Large intestine (tissue), 3 donors: ENCODE measurements around the gene KCNQ1. TPM values are rescaled to one million over a fixed set of nuclear protein-coding genes. Genes with fewer than 3 reads are reported as not detected.

Source experiments
- DNase-seq, 2 donors: peaks; one replicate each; pipeline versions ENCODE4 v3.0.0 to v3.0.0-alpha.2; 2013
- H3K27ac ChIP-seq: one replicate; pipeline ENCODE4 v1.5.1; 2013; ENCODE audit warnings: low read length
- H3K27me3 ChIP-seq: 2 replicates; pipeline ENCODE4 v1.6.1; 2013; ENCODE audit warnings: low read length; ENCODE audit not compliant: control insufficient read depth, insufficient read depth
- H3K36me3 ChIP-seq: 2 replicates; pipeline ENCODE4 v1.6.1; 2013; ENCODE audit warnings: low read length; ENCODE audit not compliant: control insufficient read depth, insufficient read depth
- H3K4me1 ChIP-seq: one replicate; pipeline ENCODE4 v1.6.1; 2013; ENCODE audit warnings: low read length; ENCODE audit not compliant: control insufficient read depth, insufficient read depth
- H3K4me3 ChIP-seq: one replicate; pipeline ENCODE4 v1.5.1; 2013; ENCODE audit warnings: low read length
- H3K9me3 ChIP-seq: one replicate; pipeline ENCODE4 v1.6.1; 2013; ENCODE audit warnings: mild to moderate bottlenecking, low read depth, low read length, moderate library complexity; ENCODE audit not compliant: control insufficient read depth
- WGBS: methylation state at CpG from one replicate; pipeline ENCODE4 v1.1.5; 2013; ENCODE audit warnings: low lambda C conversion rate; ENCODE audit not compliant: insufficient coverage; 5-methylcytosine and 5-hydroxymethylcytosine counted together
- polyA plus RNA-seq: library from polyadenylated mRNA; unstranded; fragments of 120-200 nt; gene quantifications from one replicate; pipeline ENCODE4 v1.2.1, GENCODE V29; 2013

The KCNQ1 gene
- polyA plus RNA-seq, 1 donor: 19.5 TPM

DNA sequence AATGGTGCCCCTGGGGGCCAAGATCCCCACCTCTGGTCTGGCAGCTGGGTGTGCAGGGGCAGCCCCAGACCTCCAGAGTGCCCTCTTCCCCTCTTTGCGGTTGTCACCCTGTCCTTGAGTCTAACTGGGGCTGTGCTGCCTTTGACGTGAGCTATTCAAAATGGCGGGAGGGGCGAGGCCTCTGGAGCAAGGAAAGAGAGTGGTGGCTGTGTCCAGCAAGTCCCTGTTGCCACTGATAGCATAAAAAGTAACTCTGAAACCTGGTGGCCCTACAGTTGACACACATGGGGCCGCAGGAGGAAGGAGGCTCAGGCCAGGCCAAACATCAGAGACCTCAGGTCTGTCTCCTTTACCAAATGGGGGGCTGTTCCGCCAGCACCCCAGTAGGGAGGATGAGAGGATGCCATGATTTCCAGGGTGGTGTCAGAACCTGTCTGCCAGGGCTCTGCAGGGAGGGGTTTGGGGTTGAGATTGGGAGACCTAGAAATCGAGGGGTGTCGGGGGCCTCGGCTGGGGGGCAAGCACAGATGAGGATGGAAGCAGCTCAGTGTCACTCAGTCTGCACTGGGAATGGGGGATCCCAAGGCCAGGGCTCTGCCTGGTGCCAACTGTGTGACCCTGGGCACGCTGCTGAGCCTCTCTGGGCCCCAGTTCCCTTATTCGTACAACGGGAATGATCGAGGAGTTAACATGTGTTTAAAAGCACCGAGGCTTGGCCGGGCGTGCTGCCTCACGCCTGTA is 304.2 kb downstream of the KCNQ1 start:
- Histone ChIP-seq H3K36me3 (no peaks in the 10 kb centered on the region), H3K27ac (no peak overlapping the region), H3K27me3 (no peaks in the 10 kb centered on the region), H3K4me1 (peaks cover 7% of the 10 kb centered on the region), H3K9me3 (no peaks in the 10 kb centered on the region), H3K4me3 (no peak overlapping the region)
- no peak for DNase-seq
- no CpG with 5 or more reads among the region's 17 CpGs for WGBS

DNA sequence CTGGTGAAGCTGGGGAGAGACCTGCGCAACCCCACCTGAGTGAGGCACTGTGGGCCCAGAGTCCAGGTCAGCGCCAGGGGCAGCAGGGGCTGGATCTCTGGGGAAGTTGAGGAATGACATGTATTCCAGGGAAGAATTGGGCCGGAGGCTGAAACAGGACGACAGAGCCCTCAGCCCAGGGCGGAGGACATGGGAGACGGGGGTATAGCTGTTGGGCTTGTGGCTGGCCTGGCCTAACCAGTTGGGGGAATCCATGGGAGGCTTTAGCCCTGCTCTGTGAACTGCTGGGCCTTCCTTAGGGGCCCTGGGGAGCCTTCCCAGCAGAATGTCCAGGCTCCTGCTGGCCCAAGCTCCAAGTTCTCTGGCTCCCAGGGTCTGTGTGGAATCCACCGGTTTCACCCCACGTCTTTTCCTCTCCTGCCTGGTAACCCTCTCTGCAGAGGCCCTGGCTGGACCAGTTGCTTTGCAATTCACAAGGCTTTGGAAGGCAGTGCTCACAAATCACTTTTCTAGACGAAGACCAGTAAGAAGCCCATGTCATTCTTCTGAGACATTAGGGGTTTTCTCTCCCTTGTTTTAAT is 305.4 kb downstream of the KCNQ1 start:
- H3K4me3 ChIP-seq: no peak overlapping the region
- no peak for DNase-seq
- peaks cover 7% of the 10 kb centered on the region for H3K4me1 ChIP-seq
- no peaks in the 10 kb centered on the region for H3K9me3 ChIP-seq
- H3K36me3 ChIP-seq: no peaks in the 10 kb centered on the region
- no peaks in the 10 kb centered on the region for H3K27me3 ChIP-seq
- no peak overlapping the region for H3K27ac ChIP-seq
- WGBS: no CpG with 5 or more reads among the region's 9 CpGs

DNA sequence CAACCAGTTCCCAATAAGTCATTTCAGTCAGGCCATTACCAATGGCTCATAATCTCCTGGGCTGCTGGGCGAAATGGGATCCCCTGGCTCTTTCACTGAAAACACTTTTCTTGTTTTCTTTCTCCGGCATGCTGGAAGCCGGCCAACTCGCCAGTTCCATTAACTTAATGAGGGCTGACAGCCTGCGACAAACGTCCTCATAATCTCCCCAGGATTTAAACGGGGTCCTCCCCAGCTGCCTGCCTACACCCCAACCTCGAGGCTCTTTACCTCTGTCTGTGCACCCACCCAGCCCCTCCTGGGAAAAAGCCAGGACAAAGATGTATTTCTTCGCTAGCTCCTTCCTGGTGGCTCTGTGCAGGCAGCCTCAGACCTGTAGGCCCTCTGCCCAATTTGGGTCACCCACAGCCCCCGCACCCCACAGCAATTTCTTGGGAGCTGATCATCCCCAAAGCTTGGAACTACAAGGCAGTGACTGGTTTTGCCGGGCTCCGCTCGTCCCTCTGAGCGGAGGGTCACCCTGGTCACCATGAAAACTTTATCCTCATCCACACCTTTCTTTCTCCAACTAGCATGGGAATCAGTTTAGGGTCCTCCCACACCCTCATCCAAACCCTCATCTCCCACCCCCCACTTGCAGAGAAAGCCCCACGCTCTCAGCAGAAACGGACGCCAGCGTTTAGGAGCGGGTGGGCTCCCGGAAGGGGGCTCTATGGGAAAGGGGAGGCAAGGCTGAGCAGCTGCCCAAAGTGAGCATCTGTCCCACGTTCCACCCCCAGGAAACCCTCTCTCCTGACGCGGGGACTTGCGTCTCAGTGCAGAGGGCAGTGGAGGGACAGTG is 306.1 kb downstream of the KCNQ1 start:
- WGBS: no CpG with 5 or more reads among the region's 24 CpGs
- H3K4me3 ChIP-seq: no peak overlapping the region
- no peaks in the 10 kb centered on the region for H3K9me3 ChIP-seq
- peaks cover 7% of the 10 kb centered on the region for H3K4me1 ChIP-seq
- no peak for DNase-seq
- H3K27me3 ChIP-seq: no peaks in the 10 kb centered on the region
- H3K36me3 ChIP-seq: no peaks in the 10 kb centered on the region
- H3K27ac ChIP-seq: no peak overlapping the region

DNA sequence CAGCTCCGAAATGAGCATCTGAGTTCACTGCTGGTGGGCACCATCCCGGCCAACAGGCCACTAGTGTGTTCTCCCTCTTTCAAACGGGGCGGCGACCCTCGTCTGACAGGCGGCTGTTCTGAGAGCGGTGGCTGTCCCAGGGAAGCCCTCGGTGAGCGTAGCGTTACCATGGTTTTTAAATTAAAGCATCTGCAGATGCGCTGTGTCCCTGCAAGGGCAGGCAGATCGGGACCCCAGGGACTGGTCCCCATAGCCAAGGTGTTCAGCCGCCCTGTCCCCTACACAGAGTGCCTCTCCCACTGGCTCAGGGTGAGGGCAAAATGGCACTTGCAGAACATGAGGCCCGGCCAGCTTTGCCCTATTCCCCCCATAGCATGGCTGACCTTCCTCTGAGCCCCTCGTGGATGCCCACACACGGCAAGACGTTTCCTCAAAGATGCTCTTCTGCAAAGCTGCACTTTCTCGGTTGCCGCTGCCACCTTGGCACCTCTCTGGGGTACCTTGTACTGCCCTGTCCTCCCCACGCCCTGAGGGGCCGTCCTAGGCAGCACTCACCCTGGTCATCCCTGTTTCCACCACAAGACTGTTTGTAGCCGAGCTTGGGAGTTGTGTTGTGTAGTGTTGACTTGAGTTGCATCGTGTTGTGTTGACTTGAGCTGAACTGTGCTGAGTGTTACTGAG is 306.9 kb downstream of the KCNQ1 start:
- Histone ChIP-seq H3K4me1 (peaks cover 7% of the 10 kb centered on the region), H3K36me3 (no peaks in the 10 kb centered on the region), H3K4me3 (no peak overlapping the region), H3K27ac (no peak overlapping the region), H3K27me3 (no peaks in the 10 kb centered on the region), H3K9me3 (peaks cover 4% of the 10 kb centered on the region)
- no CpG with 5 or more reads among the region's 24 CpGs for WGBS
- no peak for DNase-seq

DNA sequence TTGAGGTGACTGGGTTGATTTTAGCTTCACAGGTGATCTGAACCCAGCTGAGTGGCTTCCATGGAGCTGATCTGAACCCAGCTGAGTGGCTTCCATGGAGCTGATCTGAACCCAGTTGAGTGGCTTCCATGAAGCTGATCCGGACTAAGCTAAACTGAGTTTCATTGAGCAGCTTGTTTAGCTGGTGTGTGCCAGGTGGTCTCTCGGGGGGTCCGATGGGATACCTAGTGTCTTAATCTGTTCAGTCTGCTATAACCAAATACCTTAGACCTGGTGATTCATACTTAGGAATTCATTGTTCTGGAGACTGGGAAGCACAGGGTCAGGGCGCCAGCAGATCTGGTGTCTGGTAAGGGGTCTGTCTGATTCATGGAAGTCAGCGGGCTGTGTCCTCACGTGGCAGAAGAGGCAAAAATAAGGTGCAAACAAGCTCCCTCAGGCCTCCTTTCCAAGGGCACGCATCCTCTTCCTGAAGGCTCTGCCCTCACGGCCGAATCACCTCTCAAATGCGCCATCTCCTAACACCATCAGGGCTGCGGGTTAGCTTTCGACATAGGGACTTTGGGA is 307.5 kb downstream of the KCNQ1 start:
- H3K9me3 ChIP-seq: peaks cover 9% of the 10 kb centered on the region
- DNase-seq: no peak
- H3K4me3 ChIP-seq: no peak overlapping the region
- peaks cover 7% of the 10 kb centered on the region for H3K4me1 ChIP-seq
- H3K27ac ChIP-seq: no peak overlapping the region
- H3K27me3 ChIP-seq: no peaks in the 10 kb centered on the region
- H3K36me3 ChIP-seq: no peaks in the 10 kb centered on the region
- WGBS: no CpG with 5 or more reads among the region's 12 CpGs

DNA sequence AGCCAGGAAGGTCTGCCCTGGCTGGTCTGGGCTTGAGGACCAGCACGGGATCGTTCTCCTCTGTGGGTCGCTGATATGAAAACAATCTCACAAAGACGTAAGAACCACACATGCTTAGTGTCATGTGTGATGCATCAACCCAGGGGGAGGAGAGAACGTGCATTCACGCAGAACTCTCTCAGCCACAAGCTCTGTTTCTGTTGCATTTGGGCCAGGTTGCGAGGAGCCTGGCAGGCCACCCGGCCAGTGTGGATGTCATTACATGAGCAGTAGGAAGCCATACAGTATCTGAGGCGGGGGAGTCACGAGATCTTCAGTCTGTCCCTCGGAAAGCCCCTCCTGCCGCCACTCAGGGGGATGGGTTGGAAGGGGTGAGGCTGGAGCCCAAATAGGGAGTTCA is 308.1 kb downstream of the KCNQ1 start:
- Histone ChIP-seq H3K36me3 (no peaks in the 10 kb centered on the region), H3K9me3 (peaks cover 9% of the 10 kb centered on the region), H3K27ac (no peak overlapping the region), H3K4me3 (no peak overlapping the region), H3K27me3 (no peaks in the 10 kb centered on the region), H3K4me1 (peaks cover 7% of the 10 kb centered on the region)
- no peak for DNase-seq
- WGBS: 100% methylated on average over 1 of the region's 12 CpGs

DNA sequence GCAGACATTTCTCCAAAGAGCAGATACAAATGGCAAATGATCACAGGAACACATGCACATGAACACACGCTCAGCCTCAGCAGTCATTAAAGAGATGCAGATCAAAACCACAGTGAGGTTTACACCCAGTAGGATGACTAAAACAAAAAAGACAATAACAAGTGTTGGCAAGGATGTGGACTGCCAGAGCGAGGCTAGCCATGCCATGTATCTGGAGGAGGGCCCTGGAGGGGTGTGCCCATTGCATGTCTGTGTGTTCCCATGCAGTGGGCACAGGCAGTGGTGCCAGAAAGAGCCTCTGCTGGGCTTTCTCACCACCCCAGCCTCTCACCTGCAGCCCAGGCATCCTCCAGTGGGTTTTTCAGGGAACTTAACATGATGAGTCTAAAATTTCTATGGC is 309.2 kb downstream of the KCNQ1 start:
- no peak for DNase-seq
- Histone ChIP-seq H3K27ac (no peak overlapping the region), H3K9me3 (peaks cover 9% of the 10 kb centered on the region), H3K36me3 (no peaks in the 10 kb centered on the region), H3K4me3 (no peak overlapping the region), H3K4me1 (no peaks in the 10 kb centered on the region), H3K27me3 (no peaks in the 10 kb centered on the region)
- whole genome bisulfite sequencing: no CpG with 5 or more reads among the region's 2 CpGs

DNA sequence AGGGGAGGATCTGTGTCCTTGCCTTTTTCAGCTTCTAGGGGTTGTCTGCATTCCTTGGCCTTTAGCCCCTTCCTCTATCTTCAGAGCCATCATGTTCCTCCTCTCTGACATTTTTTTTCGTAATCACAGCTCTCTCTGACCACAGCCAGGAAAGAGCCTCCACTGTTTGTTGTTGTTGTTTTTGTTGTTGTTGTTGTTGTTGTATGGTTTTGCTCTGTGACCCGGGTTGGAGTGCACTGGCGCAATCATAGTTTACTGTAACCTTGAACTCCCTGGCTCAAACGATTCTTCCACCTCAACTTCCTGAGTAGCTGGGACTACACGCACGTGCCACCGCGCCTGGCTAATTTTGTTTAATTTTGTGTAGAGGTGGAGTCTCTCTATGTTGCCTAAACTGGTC is 310.3 kb downstream of the KCNQ1 start:
- Histone ChIP-seq H3K4me3 (no peak overlapping the region), H3K9me3 (peaks cover 9% of the 10 kb centered on the region), H3K27me3 (no peaks in the 10 kb centered on the region), H3K27ac (no peak overlapping the region), H3K36me3 (no peaks in the 10 kb centered on the region), H3K4me1 (no peaks in the 10 kb centered on the region)
- no peak for DNase-seq
- WGBS: no CpG with 5 or more reads among the region's 8 CpGs

DNA sequence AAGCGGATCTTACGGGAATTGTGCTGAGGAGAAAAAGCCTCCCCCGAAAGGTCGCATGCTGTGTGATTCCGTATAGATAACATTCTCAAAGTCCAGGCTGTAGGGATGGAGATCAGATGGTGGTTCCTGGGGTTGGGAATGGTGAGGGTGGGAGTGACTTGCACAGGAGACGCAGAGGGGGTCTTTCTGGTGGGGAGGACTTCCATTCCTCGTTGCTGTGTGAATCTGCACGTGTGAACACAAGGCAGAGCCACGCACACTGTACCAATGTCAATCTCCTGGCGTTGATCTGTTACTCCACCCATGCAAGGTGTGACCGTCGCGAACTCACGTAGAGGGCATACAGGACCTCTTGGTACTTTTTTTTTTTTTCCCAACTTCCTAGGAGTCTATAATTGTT is 313.9 kb downstream of the KCNQ1 start:
- Histone ChIP-seq H3K4me1 (no peaks in the 10 kb centered on the region), H3K9me3 (peaks cover 15% of the 10 kb centered on the region), H3K36me3 (no peaks in the 10 kb centered on the region), H3K27ac (no peak overlapping the region), H3K4me3 (no peak overlapping the region), H3K27me3 (no peaks in the 10 kb centered on the region)
- DNase-seq: no peak
- WGBS: no CpG with 5 or more reads among the region's 14 CpGs
